ENCODE data around the gene MAST4.

MAST4 gene

DNA sequence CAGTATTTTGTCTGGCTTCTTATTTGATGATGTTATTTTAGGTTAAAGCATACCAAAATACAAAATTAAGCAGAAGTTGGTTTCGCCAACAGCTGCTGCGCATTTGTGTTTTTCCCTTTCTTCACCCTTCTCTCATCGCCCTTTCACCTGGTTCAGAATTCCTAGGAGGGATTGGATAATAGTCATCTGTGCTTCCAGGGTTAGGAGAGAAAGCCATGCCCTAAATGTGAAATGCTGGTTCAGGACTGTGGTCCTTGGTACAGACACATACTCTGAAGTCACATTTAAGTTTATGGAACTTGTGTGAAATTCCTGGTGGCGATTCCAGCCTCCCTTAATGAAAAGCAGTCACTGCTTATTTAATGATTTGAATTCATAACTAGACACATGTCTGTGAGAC lies 7.7 kb downstream of the MAST4 start:
- POLR2A ChIA-PET, result no interaction called here

GRCh38 chr5:66606713-66607112 lies 10.5 kb downstream of the MAST4 start:
- no peaks in the 10 kb centered on the region for H3K4me1 ChIP-seq (ENCODE audit: control extremely low read depth in 1 of 4, control insufficient read depth in 4 of 4, insufficient read depth in 4 of 4, low read length in 3 of 4)
- no peak overlapping the region for H3K27ac ChIP-seq (ENCODE audit: insufficient read depth in 1 of 2, low read depth in 1 of 2, low read length in 2 of 2, poor library complexity in 1 of 2, severe bottlenecking in 2 of 2)
- H3K36me3 ChIP-seq (ENCODE audit: control insufficient read depth in 4 of 4, insufficient read depth in 4 of 4, low read length in 3 of 4), result no peaks in the 10 kb centered on the region
- H3K4me3 ChIP-seq (ENCODE audit: control insufficient read depth in 1 of 7, extremely low read depth in 1 of 7, insufficient read depth in 4 of 7, low read depth in 2 of 7, low read length in 6 of 7), result no peak overlapping the region
- DNase-seq, result no peak
- ChIA-PET POLR2A (no interaction called here), CTCF (no interaction called here)
- no CpG with 5 or more reads among the region's 2 CpGs for WGBS (ENCODE audit: insufficient coverage)
- H3K27me3 ChIP-seq (replicated peaks in 2 of 5; ENCODE audit: control insufficient read depth in 4 of 5, insufficient read depth in 5 of 5, low read length in 4 of 5), result peaks cover 0 to 8% (median 0%) of the 10 kb centered on the region in 5 experiments
- H3K9me3 ChIP-seq (ENCODE audit: control extremely low read depth in 1 of 5, control insufficient read depth in 4 of 5, insufficient read depth in 2 of 5, low read depth in 1 of 5, low read length in 4 of 5), result no peaks in the 10 kb centered on the region

More for the DNA sequence above, 7.7 kb downstream of the MAST4 start:
- CTCF ChIA-PET, result no interaction called here
- DNase-seq, result no peak
- 100% methylated on average over 1 of the region's 4 CpGs for WGBS (ENCODE audit: insufficient coverage)
- Histone ChIP-seq H3K36me3 (ENCODE audit: control insufficient read depth in 4 of 4, insufficient read depth in 4 of 4, low read length in 3 of 4) (no peaks in the 10 kb centered on the region), H3K4me1 (ENCODE audit: control extremely low read depth in 1 of 4, control insufficient read depth in 4 of 4, insufficient read depth in 4 of 4, low read length in 3 of 4) (no peaks in the 10 kb centered on the region), H3K4me3 (ENCODE audit: control insufficient read depth in 1 of 7, extremely low read depth in 1 of 7, insufficient read depth in 4 of 7, low read depth in 2 of 7, low read length in 6 of 7) (no peak overlapping the region), H3K27me3 (replicated peaks in 2 of 5; ENCODE audit: control insufficient read depth in 4 of 5, insufficient read depth in 5 of 5, low read length in 4 of 5) (peaks cover 0 to 15% (median 5%) of the 10 kb centered on the region in 5 experiments), H3K9me3 (ENCODE audit: control extremely low read depth in 1 of 5, control insufficient read depth in 4 of 5, insufficient read depth in 2 of 5, low read depth in 1 of 5, low read length in 4 of 5) (no peaks in the 10 kb centered on the region), H3K27ac (ENCODE audit: insufficient read depth in 1 of 2, low read depth in 1 of 2, low read length in 2 of 2, poor library complexity in 1 of 2, severe bottlenecking in 2 of 2) (no peak overlapping the region)

GRCh38 chr5:66608501-66608900 lies 12.3 kb downstream of the MAST4 start:
- no peaks in the 10 kb centered on the region for H3K36me3 ChIP-seq (ENCODE audit: control insufficient read depth in 4 of 4, insufficient read depth in 4 of 4, low read length in 3 of 4)
- no peak overlapping the region for H3K27ac ChIP-seq (ENCODE audit: insufficient read depth in 1 of 2, low read depth in 1 of 2, low read length in 2 of 2, poor library complexity in 1 of 2, severe bottlenecking in 2 of 2)
- no peak for DNase-seq
- ChIA-PET POLR2A (interaction anchor here (0.6 kb wide), 1 partner anchor 38 kb away, joined by 8 read pairs; no protein-coding TSS in a partner anchor), CTCF (no interaction called here)
- WGBS (ENCODE audit: insufficient coverage), result 100% methylated on average over 6 of the region's 6 CpGs
- no peak overlapping the region for H3K4me3 ChIP-seq (ENCODE audit: control insufficient read depth in 1 of 7, extremely low read depth in 1 of 7, insufficient read depth in 4 of 7, low read depth in 2 of 7, low read length in 6 of 7)
- H3K9me3 ChIP-seq (ENCODE audit: control extremely low read depth in 1 of 5, control insufficient read depth in 4 of 5, insufficient read depth in 2 of 5, low read depth in 1 of 5, low read length in 4 of 5), result no peaks in the 10 kb centered on the region
- H3K4me1 ChIP-seq (ENCODE audit: control extremely low read depth in 1 of 4, control insufficient read depth in 4 of 4, insufficient read depth in 4 of 4, low read length in 3 of 4), result no peaks in the 10 kb centered on the region
- peaks cover 0 to 2% (median 0%) of the 10 kb centered on the region in 5 experiments for H3K27me3 ChIP-seq (replicated peaks in 2 of 5; ENCODE audit: control insufficient read depth in 4 of 5, insufficient read depth in 5 of 5, low read length in 4 of 5)

- Histone ChIP-seq H3K9me3 (ENCODE audit: control extremely low read depth in 1 of 5, control insufficient read depth in 4 of 5, insufficient read depth in 2 of 5, low read depth in 1 of 5, low read length in 4 of 5) (no peaks in the 10 kb centered on the region), H3K27ac (ENCODE audit: insufficient read depth in 1 of 2, low read depth in 1 of 2, low read length in 2 of 2, poor library complexity in 1 of 2, severe bottlenecking in 2 of 2) (no peak overlapping the region), H3K36me3 (ENCODE audit: control insufficient read depth in 4 of 4, insufficient read depth in 4 of 4, low read length in 3 of 4) (no peaks in the 10 kb centered on the region), H3K27me3 (replicated peaks in 2 of 5; ENCODE audit: control insufficient read depth in 4 of 5, insufficient read depth in 5 of 5, low read length in 4 of 5) (peaks cover 0 to 2% (median 0%) of the 10 kb centered on the region in 5 experiments), H3K4me1 (ENCODE audit: control extremely low read depth in 1 of 4, control insufficient read depth in 4 of 4, insufficient read depth in 4 of 4, low read length in 3 of 4) (no peaks in the 10 kb centered on the region), H3K4me3 (ENCODE audit: control insufficient read depth in 1 of 7, extremely low read depth in 1 of 7, insufficient read depth in 4 of 7, low read depth in 2 of 7, low read length in 6 of 7) (no peak overlapping the region)
- no peak for DNase-seq
- POLR2A ChIA-PET, result no interaction called here
- CTCF ChIA-PET, result interaction anchor here (0.6 kb wide), 1 partner anchor 12 kb away, joined by 3 read pairs; no protein-coding TSS in a partner anchor
Measured at GRCh38 chr5:66609615-66610014, 13.4 kb downstream of the MAST4 start.

GRCh38 chr5:66612226-66612625 lies 16.0 kb downstream of the MAST4 start:
- no peaks in the 10 kb centered on the region for H3K36me3 ChIP-seq (ENCODE audit: control insufficient read depth in 4 of 4, insufficient read depth in 4 of 4, low read length in 3 of 4)
- peaks cover 2 to 15% (median 3%) of the 10 kb centered on the region in 4 experiments for H3K4me1 ChIP-seq (ENCODE audit: control extremely low read depth in 1 of 4, control insufficient read depth in 4 of 4, insufficient read depth in 4 of 4, low read length in 3 of 4)
- ChIA-PET POLR2A (no interaction called here), CTCF (no interaction called here)
- DNase-seq, result no peak
- H3K4me3 ChIP-seq (ENCODE audit: control insufficient read depth in 1 of 7, extremely low read depth in 1 of 7, insufficient read depth in 4 of 7, low read depth in 2 of 7, low read length in 6 of 7), result no peak overlapping the region
- no peaks in the 10 kb centered on the region for H3K27me3 ChIP-seq (replicated peaks in 2 of 5; ENCODE audit: control insufficient read depth in 4 of 5, insufficient read depth in 5 of 5, low read length in 4 of 5)
- H3K27ac ChIP-seq (ENCODE audit: insufficient read depth in 1 of 2, low read depth in 1 of 2, low read length in 2 of 2, poor library complexity in 1 of 2, severe bottlenecking in 2 of 2), result no peak overlapping the region
- H3K9me3 ChIP-seq (ENCODE audit: control extremely low read depth in 1 of 5, control insufficient read depth in 4 of 5, insufficient read depth in 2 of 5, low read depth in 1 of 5, low read length in 4 of 5), result no peaks in the 10 kb centered on the region
- 94% methylated on average over 4 of the region's 5 CpGs for WGBS (ENCODE audit: insufficient coverage)

DNA sequence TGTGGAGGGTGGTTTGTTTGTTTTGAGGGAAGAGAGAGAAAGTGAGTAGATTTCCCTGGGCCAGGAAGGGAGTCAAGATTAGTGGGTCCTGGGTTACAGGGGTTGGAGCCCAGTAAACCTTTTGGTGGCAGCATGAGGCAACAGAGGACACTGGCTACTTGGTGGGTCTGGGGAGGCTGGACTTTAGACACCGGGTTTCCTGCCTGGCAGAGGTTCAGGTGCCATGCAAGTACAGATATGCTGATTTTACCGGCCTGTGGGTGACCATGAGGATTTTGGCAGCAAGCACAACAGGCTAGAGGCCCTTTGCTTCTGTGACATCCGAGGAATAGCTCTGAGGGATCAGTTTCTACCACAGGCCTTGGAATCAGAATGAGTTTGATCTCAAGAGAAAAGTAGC lies 18.9 kb downstream of the MAST4 start:
- no peak overlapping the region for H3K4me3 ChIP-seq (ENCODE audit: control insufficient read depth in 1 of 7, extremely low read depth in 1 of 7, insufficient read depth in 4 of 7, low read depth in 2 of 7, low read length in 6 of 7)
- POLR2A ChIA-PET, result interaction anchor here (0.6 kb wide), 1 partner anchor 124 kb away, joined by 6 read pairs; no protein-coding TSS in a partner anchor

GRCh38 chr5:66615894-66616293 lies 19.7 kb downstream of the MAST4 start:
- POLR2A ChIA-PET, result interaction anchor here (0.6 kb wide), 1 partner anchor 123 kb away, joined by 6 read pairs; no protein-coding TSS in a partner anchor
- CTCF ChIA-PET, result interaction anchor here (0.5 to 0.7 kb wide), 2 partner anchors 310 to 1984 kb away, joined by 3 to 4 read pairs; no protein-coding TSS in a partner anchor
- peaks cover 4 to 25% (median 10%) of the 10 kb centered on the region in 4 experiments for H3K4me1 ChIP-seq (ENCODE audit: control extremely low read depth in 1 of 4, control insufficient read depth in 4 of 4, insufficient read depth in 4 of 4, low read length in 3 of 4)
- H3K4me3 ChIP-seq (ENCODE audit: control insufficient read depth in 1 of 7, extremely low read depth in 1 of 7, insufficient read depth in 4 of 7, low read depth in 2 of 7, low read length in 6 of 7), result no peak overlapping the region
- H3K9me3 ChIP-seq (ENCODE audit: control extremely low read depth in 1 of 5, control insufficient read depth in 4 of 5, insufficient read depth in 2 of 5, low read depth in 1 of 5, low read length in 4 of 5), result no peaks in the 10 kb centered on the region
- no peak overlapping the region for H3K27ac ChIP-seq (ENCODE audit: insufficient read depth in 1 of 2, low read depth in 1 of 2, low read length in 2 of 2, poor library complexity in 1 of 2, severe bottlenecking in 2 of 2)
- 85% methylated on average over 3 of the region's 4 CpGs for WGBS (ENCODE audit: insufficient coverage)
- DNase-seq, result no peak
- H3K36me3 ChIP-seq (ENCODE audit: control insufficient read depth in 4 of 4, insufficient read depth in 4 of 4, low read length in 3 of 4), result no peaks in the 10 kb centered on the region
- H3K27me3 ChIP-seq (replicated peaks in 2 of 5; ENCODE audit: control insufficient read depth in 4 of 5, insufficient read depth in 5 of 5, low read length in 4 of 5), result no peaks in the 10 kb centered on the region

More for the DNA sequence above, 18.9 kb downstream of the MAST4 start:
- 100% methylated on average over 3 of the region's 3 CpGs for WGBS (ENCODE audit: insufficient coverage)
- CTCF ChIA-PET, result interaction anchor here (0.5 kb wide), 1 partner anchor 1983 kb away, joined by 3 read pairs; no protein-coding TSS in a partner anchor
- H3K27me3 ChIP-seq (replicated peaks in 2 of 5; ENCODE audit: control insufficient read depth in 4 of 5, insufficient read depth in 5 of 5, low read length in 4 of 5), result no peaks in the 10 kb centered on the region
- peaks cover 2 to 19% (median 4%) of the 10 kb centered on the region in 4 experiments for H3K4me1 ChIP-seq (ENCODE audit: control extremely low read depth in 1 of 4, control insufficient read depth in 4 of 4, insufficient read depth in 4 of 4, low read length in 3 of 4)
- no peaks in the 10 kb centered on the region for H3K36me3 ChIP-seq (ENCODE audit: control insufficient read depth in 4 of 4, insufficient read depth in 4 of 4, low read length in 3 of 4)
- DNase-seq, result no peak
- no peaks in the 10 kb centered on the region for H3K9me3 ChIP-seq (ENCODE audit: control extremely low read depth in 1 of 5, control insufficient read depth in 4 of 5, insufficient read depth in 2 of 5, low read depth in 1 of 5, low read length in 4 of 5)
- H3K27ac ChIP-seq (ENCODE audit: insufficient read depth in 1 of 2, low read depth in 1 of 2, low read length in 2 of 2, poor library complexity in 1 of 2, severe bottlenecking in 2 of 2), result no peak overlapping the region
